NCI-H2107 treated with DMSO at 0.1 percent for 48 hours (cell line): Measurements from ENCODE around the gene TMED10.
A peak's percentile ranks its signal among the peaks of the same experiment; 100 is the strongest.
"Not testable (repeated sequence)": the region's sequence is repeated elsewhere in the genome, so short reads cannot be mapped to it uniquely, and the experiment has no call there.

ENCODE experiments used
- DNase-seq: peaks from one replicate; lab custom pipeline; 2025; ENCODE audit not compliant: unreplicated experiment; lab: John Stamatoyannopoulos, UW

The TMED10 gene

DNA sequence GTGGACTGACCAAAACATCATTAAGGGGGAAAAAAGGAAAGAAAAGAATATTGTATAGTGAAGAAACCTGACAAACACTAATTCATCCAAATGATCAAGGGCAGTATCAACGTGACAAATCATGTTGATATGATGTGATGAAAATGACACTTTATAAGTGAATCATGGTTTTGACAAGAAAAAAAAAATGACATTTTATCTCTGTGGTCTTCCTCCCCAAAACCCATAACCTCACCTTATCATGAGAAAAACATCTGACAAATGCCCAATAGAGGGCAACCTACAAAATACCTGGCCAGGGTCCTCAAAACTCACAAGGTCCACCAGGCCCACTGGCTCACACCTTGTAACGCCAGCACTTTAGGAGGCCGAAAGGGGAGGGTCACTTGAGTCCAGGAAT is 13.8 kb downstream of the TMED10 start:
- DNase-seq: no peak

DNA sequence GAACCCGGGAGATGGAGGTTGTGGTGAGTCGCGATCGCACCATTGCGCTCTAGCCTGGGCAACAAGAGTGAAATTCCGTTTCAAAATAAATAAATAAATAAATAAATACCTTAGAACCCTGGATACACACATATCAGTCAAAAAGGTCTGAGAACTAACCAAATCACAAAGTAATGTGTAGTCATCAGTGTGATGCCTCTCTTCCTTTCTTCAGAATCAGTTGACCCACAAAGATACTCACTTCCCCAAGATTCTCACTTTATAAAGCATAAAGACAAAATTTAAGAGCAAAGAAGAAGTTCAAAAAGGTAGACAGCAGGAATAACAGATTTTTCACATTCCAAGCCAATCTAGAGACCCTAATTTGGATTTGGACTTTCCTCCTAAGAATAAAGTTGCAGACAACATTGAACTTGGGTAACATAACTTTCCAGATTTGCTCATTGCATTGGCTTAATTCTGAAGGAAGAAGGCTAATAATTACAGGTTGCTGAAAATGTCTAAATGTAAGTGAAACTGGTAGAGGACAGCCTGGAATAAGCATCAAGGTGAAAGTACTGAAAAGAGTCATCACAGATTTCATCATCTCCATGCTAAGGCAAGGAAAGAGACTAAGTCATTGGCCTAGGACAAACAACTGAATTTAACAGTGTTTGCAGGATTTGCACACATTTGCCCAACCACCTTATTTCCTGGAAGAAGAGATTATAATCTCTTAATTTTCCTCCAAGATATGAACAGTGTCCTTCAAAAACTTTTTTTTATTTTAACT is 17.4 kb downstream of the TMED10 start:
- DNase-seq: no peak

DNA sequence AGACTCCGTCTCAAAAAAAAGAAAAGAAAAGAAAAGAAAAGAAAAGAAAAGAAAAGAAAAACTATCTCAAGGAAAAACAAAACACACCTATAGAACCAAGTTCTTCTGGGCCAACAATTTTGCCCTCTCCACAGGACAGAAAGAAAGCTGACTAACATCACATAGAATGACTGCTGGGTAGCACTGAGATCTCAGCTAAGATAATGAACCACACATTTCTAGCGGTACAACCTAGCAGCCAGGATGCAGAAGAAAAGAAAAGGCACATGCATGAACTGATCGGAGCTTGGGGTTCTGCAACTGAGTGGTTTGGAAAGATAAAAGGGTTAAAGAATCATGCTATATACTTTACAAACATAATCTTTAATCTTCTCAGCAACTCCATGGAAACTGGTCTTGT is 19.5 kb downstream of the TMED10 start:
- no peak for DNase-seq

DNA sequence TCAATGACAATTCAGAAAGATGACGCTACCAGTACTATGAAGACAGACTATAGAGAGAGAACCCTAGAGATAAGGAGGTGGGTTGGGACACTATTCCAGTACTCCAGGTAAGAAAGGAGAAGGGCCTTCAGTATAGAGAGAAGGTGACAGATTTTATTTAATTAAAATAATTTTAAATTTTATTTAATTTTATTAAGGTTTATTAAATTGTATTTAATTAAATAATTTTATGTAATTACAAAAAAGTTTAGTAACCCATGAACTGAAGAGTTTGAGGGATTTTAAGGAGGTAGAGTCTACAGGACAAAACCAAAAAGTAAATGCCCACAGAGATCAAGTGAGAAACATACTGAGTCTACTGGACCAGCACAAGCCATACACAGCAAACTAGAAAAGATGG is 20.3 kb downstream of the TMED10 start:
- DNase-seq: no peak

DNA sequence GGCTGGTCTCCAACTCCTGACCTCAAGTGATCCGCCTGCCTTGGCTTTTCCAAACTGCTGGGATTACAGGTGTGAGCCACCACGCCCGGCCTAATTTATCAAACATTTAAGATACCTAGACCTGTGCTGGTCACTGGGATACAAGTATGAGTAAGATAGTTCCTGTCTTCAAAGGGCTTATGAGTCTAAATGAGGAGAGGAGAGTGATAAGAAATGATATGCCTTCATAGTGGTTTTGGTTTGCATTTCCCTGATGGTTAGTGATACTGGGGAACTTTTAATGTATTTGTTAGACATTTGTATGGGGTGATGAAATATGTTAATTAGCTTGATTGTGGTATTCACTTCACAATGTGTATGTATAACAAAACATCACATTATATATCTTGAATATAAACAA is 21.2 kb downstream of the TMED10 start:
- DNase-seq: no peak

DNA sequence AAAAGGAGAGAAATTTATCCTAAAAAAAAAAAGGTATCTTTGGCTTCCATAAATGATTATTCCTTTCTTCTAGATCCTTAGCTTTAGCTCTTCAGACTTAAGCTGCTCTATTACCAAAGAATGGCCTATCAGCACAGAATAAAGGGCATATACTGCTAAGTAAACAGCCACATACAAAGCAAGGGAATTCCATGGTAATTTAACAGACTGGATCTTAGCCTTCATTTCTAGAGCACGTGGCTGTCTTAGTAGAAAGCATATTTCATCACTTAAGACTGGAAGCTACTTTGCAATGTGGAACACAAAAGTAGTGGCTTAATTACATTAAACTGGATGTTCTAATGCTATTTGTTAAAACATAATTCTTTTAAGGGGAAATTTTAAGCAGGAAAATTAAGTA is 23.1 kb downstream of the TMED10 start:
- DNase-seq: no peak

DNA sequence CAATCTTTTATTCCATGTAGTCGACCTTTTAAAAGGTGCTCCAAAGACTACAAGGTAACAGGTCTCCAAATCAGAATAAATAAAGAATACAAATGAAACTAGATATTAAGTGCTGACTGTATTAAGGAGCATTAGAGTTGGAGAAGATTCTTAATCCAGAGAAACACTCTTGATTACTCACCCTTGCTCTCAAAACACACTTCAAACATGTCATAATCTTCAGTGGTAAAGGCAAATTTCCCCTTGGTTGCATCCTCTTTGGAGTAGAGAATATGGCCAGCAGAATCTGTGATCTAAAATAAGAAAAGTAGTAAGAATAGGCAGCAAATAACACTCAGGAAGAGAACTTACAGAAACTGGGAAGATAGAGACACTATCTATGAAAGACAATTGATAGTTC is 24.6 kb downstream of the TMED10 start:
- DNase-seq: no peak

DNA sequence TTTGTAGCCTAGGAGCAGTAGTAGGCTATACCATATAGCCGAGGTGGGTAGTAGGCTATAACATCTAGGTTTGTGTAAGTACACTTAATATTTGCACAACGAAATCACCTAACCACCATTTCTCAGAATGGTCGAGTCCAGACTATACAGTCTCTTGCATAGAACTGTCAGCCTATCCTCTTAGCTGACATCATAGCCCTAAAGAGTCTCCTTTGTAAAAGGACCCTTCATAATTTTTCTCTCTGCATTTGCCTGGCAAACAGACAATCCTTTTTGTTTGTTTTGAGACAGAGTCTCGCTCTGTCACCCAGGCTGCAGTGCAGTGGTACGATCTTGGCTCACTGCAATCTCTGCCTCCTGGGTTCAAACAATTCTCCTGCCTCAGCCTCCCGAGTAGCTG is 25.8 kb downstream of the TMED10 start:
- DNase-seq: not testable (repeated sequence)

DNA sequence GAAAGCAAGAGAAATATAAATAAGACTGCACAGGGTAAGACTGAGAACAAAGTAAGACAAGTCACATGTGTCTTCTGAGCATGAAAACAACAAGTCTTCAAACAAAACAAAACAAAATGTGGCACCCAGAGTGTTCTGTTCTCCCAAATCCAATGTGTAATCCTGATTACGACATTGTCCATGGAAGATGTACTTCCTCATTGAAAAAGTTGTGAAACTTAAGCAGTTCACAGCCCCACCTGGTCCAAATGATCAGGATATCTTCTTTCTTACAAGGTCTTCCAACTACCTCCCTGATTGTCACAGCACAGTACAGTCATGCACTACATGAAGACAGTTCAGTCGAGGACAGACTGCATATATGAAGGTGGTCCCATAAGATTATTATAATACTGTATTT is 26.3 kb downstream of the TMED10 start:
- DNase-seq: no peak

DNA sequence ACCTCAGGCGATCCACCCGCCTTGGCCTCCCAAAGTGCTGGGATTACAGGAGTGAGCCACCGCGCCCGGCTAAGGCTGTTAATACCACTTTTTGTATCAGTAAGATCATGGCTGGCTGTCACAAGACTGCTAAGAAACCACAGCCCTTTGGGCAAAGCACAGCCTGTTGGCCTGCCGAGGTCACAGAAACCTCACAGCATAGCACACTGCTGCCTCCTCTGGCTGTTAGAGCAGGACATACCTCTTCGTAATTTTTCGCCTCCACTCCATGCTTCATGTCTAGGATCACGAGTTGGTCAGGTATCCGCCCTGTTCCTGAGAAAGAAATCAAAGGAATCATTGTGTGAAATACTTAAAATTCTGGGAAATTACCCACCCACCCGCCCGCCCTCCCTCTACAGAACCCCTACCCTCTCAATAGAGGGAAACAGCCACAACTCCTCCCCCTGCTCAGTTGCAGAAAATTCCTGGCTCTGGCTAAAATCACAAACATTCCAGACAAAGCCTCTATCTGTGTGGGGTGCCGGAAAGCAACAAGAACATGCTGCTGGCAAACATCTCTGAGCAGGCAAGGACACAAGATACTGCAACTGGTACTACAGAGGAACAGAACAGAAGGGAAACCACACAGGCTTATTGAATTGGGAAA is 28.9 kb downstream of the TMED10 start:
- DNase-seq: no peak

DNA sequence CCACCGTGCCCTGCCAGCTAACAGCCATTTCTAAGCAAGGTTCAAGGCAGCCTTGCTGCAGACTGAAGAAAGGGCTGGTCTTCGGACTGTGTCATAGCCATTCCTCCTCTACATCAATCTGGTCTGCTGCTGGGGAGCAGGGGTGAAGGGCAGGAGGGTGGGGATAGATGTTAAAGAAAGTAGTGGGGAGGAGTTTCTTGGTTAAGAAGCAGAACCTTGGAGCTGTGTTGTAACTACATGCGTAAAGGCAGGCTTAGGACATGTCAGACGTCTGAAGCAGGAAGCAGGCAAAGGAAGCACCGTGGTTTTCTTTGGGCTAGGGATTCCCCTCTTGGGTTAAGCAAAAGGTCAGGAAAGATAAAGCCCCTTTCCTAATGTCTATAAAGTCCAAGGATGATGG is 31.5 kb downstream of the TMED10 start:
- no peak for DNase-seq

DNA sequence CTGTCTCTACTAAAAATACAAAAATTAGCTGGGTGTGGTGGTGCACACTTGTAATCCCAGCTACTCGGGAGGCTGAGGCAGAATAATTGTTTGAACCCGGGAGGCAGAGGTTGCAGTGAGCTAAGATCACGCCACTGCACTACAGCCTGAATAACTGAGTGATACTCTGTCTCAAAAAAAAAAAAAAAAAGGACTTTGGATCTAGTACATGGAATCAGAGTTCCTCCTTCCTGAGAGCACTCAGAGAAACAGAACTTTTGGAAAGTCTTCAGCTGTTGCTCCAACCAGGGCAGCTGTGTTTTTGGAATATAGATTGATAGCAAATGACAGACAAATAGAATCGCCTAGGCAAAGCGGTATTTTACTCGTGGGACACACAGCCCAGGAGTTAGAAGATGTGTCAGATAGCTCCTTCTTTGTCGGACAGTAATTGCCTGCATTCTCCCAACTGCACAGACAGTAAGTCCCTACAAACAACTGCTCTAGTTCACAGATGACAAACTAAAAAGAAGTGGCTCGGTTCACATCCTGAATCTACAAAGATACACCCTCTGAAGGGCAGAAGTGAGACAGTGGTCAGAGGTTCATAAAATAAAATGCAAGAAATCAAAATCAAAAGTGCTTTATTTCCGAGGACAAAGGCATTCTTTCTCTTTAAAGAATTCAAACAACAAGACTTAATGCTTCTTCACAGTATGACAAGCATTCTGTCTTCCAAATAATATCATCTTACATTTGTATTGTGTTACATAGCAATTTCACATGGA is 32.5 kb downstream of the TMED10 start:
- DNase-seq: no peak

DNA sequence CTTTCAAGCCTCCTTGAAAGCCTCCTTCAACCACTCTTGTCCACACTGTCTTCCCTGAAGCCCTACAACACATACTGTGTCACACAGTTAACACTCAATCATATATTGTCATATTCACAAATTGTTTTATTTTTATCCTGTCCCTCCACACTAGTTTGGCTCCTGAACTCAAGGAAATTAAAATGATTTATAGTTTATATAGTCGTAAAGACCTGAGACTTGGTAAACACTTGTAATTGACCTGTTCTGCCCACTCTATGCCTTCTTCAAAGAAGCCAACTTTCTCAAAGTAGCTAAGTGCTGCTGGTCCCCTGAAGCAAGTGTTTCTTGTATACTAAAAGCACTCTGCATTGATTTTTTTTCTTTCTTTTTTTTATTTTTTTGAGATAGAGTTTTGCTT is 33.9 kb downstream of the TMED10 start:
- no peak for DNase-seq

DNA sequence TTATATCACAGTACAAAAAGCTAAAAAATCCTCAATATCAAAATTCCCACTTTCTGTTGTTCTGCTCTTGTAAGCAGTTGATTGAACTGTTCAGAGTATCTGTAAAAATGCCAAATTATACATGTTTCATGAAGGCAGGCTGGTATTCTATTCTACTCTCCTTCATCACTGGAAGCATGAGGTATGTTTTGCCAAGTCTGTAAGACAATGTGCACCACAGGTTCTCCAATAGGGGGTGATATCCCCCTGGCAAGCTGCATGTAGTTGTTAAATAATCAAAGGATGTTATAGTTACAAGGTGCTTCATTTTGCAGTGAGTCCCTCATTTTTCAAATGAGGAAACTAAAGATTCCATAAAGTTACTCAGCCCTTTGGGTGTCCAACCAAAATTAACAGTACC is 34.4 kb downstream of the TMED10 start:
- DNase-seq: peak; percentile 16

DNA sequence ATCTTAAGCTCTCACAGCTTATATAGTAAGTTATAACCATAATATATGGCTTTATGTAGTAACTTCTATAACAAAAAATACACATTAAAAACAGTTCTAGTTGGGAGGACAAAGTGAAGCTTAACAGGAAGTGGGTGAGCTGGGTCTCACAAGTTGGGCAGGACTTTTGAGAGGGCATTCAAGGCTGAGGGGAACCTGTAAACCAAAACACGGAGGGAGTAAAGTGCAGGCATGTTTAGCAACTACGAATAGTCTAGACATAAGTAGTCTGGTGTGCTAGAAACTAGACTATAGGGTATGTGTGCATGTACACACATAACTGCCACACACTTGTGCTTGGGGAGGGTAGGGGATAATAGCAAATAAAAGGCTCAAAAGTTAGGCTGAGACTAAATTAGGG is 35.4 kb downstream of the TMED10 start:
- no peak for DNase-seq

DNA sequence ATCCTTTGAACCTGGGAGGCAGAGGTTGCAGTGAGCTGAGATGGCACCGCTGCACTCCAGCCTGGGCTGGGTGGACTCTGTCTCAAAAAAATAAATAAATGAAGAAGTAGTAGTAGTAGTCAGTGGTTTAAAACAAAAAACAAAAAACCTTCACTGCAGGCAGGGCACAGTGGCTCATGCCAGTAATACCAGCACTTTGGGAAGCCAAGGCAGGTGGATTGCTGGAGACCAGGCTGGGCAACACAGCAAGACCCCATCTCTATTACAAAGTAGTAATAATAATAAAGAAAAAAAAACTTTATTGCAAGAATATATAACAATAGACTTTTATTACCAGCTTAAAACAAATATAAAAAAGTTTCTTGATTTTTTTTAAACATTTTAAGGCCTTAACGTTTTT is 35.8 kb downstream of the TMED10 start:
- no peak for DNase-seq

DNA sequence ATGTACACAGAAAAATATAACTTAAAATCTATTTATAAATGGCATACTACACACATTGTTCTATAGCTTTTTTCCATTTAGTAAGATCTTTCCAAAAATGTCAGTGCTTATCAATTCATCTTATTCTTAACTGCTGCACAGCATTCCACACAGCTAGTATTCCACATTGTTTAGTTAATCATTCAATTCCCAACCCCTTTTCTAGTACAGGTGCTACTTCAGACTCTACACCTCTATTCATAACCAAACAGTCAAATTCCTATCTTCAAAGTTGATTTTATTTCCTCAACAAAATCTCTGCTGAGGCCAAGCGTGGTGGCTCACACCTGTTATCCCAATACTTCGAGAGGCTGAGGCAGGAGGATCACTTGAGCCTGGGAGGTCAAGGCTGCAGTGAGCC is 37.2 kb downstream of the TMED10 start:
- DNase-seq: no peak

DNA sequence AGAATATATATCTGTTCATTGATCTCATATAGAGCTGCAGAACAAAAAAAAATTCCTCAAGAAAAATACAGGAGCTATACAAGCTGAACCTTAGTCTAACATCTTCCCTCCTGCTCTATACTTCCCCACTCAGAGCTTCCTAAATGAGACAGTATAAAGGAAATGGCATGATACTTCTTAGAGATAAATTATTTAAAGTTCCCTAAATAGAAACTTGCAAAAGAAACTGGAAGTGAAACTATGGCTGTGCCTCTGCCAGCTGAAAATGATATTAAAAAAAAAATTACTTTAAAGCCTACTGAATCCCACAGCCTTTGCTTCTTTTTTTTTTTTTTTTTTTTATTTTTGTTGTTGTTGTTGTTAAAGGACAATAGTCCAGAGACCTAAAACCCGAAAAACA is 37.9 kb downstream of the TMED10 start:
- DNase-seq: no peak

DNA sequence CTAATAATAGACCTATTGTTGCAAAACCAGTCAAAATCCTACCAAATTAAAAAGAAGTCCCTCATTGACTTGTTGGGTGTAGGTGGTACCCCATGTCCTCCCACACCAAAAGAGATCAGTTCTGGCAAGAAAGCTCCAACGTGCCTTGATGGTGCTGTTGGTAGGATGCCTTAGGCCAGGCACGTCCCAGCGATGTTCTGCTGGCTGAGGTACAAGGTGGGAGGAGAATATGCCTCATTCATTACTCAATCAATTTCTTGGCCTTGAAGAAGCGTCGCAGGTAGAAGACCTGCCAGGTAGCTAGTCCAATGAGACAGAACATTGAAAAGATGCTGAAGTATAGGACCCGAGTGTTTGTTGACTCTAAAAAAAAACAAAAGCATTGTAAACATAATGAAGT is 41.8 kb downstream of the TMED10 start:
- DNase-seq: no peak

DNA sequence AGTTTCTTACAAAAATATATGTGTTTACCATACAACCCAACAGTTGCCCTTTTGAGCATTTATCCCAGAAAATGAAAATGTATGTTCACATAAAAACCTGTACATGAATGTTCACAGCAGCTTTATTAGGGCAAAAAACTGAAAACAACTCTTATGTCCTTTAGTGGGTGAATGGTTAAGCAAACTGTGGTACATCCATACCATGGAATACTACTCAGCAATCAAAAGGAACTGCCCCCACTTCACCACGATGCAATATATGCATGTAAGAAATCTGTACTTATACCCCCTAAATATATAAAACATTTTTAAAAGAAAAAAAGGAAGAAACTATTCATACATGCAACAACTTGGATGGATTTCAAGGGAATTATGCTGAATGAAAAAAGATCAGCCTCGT is 42.8 kb downstream of the TMED10 start:
- no peak for DNase-seq

DNA sequence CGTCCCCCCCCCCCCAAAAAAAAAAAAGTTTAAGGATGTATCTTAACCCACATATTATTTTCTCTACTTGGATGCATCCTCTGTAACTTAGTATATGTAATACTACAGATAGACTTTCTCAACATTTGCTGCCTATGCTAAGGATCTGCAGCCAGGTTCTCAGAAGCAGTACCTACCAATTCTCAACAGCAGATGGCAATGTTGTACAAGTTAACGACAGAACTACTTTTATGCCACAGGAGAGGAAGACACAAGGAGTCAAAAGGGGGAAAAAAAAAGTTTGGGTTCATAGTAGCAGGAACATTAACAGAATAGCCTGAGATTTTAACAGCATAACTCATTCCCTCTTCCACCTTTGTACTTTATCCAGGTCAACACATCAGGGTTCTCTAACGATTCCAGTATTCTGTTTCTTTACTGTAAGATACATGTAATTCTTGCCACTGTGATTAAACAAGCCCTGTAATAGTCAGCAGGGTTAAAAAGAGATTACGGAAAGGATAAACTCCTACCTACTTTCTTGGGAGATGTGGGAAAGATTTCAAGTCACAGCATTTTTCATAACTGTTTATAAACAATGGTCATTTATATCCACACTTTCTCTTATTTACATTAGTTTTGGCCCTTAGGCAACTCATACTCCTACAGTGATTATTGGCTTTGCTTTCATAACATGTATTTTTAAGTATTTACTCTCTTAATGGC is 43.9 kb downstream of the TMED10 start:
- peak; percentile 85 for DNase-seq

DNA sequence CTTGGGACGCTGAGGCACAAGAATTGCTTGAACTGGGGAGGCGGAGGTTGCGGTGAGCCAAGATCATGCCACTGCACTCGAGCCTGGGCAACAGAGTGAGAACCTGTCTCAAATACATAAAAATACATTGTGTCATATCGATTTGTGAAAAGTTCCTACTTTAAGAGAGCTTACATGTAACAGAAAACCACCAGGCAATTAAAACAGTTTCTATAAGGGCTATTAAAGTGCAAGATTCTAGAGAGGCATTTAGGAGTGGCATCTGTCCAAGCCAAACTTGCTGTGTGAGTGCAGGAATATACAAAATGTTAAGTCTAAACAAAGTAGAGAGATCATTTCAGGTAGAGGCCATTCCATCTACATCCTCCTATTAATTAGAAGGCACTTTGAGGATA is 47.8 kb downstream of the TMED10 start:
- DNase-seq: peak; percentile 91
